HG02678 (cell line): Measurements from ENCODE around the gene CYSLTR1.
"Not testable (repeated sequence)": the region's sequence is repeated elsewhere in the genome, so short reads cannot be mapped to it uniquely, and the experiment has no call there.

Source experiments
- ATAC-seq: cut with Tn5 transposase; IDR thresholded peaks from one replicate; pipeline ENCODE4 v1.9.1; 2021; ENCODE audit warnings: mild to moderate bottlenecking, moderate library complexity; ENCODE audit not compliant: unreplicated experiment

Gene CYSLTR1

GRCh38 chrX:78327370-78328086, at the start of gene CYSLTR1:
CYSLTR1 (minus strand) TSS chrX:78327611; CDS start chrX:78273746, 53,865 bp downstream.
- ATAC-seq, result peak; percentile 51

- no peak for ATAC-seq
These were observed 49.8 kb upstream of the CYSLTR1 start for GRCh38 chrX:78377186-78377585.

GRCh38 chrX:78375894-78376293, 48.5 kb upstream of the CYSLTR1 start:
- ATAC-seq, result peak; percentile 77

GRCh38 chrX:78366576-78366975, 39.2 kb upstream of the CYSLTR1 start:
- no peak for ATAC-seq

- ATAC-seq, result no peak
These were observed 30.1 kb upstream of the CYSLTR1 start for GRCh38 chrX:78357342-78358055.

GRCh38 chrX:78333521-78333920, 6.1 kb upstream of the CYSLTR1 start:
- peak; percentile 72 for ATAC-seq

- no peak for ATAC-seq
These were observed 4.3 kb upstream of the CYSLTR1 start for GRCh38 chrX:78331708-78332107.

- ATAC-seq, result peak; percentile 42
These were observed 3.1 kb upstream of the CYSLTR1 start for GRCh38 chrX:78330540-78330939.

GRCh38 chrX:78330068-78330467, 2.7 kb upstream of the CYSLTR1 start:
- ATAC-seq, result no peak

- ATAC-seq, result peak; percentile 23
These were observed 2.1 kb upstream of the CYSLTR1 start for GRCh38 chrX:78329486-78329885.

- ATAC-seq, result no peak
These were observed 1.0 kb downstream of the CYSLTR1 start for GRCh38 chrX:78326401-78326800.

- ATAC-seq, result no peak
These were observed 4.5 kb downstream of the CYSLTR1 start for GRCh38 chrX:78322863-78323262.

GRCh38 chrX:78321809-78322208, 5.6 kb downstream of the CYSLTR1 start:
- peak; percentile 95 for ATAC-seq

GRCh38 chrX:78316265-78316664, 11.1 kb downstream of the CYSLTR1 start:
- ATAC-seq, result no peak

GRCh38 chrX:78315745-78316144, 11.7 kb downstream of the CYSLTR1 start:
- ATAC-seq, result no peak

- peak; percentile 61 for ATAC-seq
These were observed 12.8 kb downstream of the CYSLTR1 start for GRCh38 chrX:78314561-78314960.

- no peak for ATAC-seq
These were observed 13.9 kb downstream of the CYSLTR1 start for GRCh38 chrX:78313526-78313925.

- ATAC-seq, result no peak
These were observed 19.7 kb downstream of the CYSLTR1 start for GRCh38 chrX:78307665-78308064.

GRCh38 chrX:78303086-78303485, 24.3 kb downstream of the CYSLTR1 start:
- no peak for ATAC-seq

- not testable (repeated sequence) for ATAC-seq
These were observed 26.5 kb downstream of the CYSLTR1 start for GRCh38 chrX:78300933-78301332.

- ATAC-seq, result no peak
These were observed 43.9 kb downstream of the CYSLTR1 start for GRCh38 chrX:78283511-78283910.

- ATAC-seq, result no peak
These were observed 90.3 kb downstream of the CYSLTR1 start for GRCh38 chrX:78237127-78237526.
